GM21723 (cell line): ENCODE data around the gene PCED1B.

Experiments used
- ATAC-seq: cut with Tn5 transposase; IDR thresholded peaks from one replicate; pipeline ENCODE4 v1.9.1; 2021; ENCODE audit warnings: mild to moderate bottlenecking, moderate library complexity; ENCODE audit not compliant: unreplicated experiment

The PCED1B gene

GRCh38 chr12:47224563-47225133 lies 145.2 kb downstream of the PCED1B start:
- no peak for ATAC-seq

DNA sequence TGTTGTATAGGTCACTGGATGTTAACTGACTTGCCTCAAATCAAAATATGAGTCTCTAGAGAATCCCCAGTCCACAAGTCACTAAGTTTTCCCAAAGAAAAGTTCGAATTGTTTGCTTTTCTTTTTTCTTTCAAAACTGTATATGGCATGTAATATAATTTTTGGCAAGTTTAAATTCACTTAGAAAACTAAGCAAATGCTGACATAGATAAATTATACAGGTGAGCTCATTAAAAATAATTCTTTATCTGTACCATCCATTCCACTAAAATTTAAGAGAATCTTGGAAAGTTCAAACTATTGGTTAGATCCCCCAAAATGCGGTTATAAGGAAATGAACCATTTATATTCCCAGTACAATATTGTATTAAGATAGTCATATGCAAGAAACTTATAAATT lies 145.9 kb downstream of the PCED1B start:
- no peak for ATAC-seq

- no peak for ATAC-seq
These were observed 146.8 kb downstream of the PCED1B start for GRCh38 chr12:47226199-47226598.

- no peak for ATAC-seq
These were observed 149.4 kb downstream of the PCED1B start for GRCh38 chr12:47228802-47229201.

GRCh38 chr12:47231456-47231855 lies 152.0 kb downstream of the PCED1B start:
- no peak for ATAC-seq

GRCh38 chr12:47234576-47235141 lies 155.2 kb downstream of the PCED1B start:
- ATAC-seq: no peak

DNA sequence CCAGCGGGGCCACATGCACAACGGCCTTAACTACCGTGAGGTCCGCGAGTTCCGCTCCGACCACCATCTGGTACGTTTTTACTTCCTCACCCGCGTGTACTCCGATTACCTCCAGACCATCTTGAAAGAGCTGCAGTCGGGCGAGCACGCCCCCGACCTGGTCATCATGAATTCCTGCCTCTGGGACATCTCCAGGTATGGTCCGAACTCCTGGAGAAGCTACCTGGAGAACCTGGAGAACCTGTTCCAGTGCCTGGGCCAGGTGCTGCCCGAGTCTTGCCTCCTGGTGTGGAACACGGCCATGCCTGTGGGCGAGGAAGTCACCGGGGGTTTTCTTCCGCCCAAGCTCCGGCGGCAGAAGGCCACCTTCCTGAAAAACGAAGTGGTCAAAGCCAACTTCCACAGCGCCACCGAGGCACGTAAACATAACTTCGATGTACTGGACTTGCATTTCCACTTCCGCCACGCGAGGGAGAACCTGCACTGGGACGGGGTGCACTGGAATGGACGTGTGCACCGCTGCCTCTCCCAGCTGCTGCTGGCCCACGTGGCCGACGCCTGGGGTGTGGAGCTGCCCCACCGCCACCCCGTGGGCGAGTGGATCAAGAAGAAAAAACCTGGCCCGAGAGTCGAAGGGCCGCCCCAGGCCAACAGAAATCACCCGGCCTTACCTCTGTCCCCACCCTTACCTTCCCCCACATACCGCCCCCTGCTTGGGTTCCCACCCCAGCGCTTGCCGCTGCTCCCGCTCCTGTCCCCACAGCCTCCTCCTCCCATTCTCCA lies 156.0 kb downstream of the PCED1B start:
- ATAC-seq: no peak

DNA sequence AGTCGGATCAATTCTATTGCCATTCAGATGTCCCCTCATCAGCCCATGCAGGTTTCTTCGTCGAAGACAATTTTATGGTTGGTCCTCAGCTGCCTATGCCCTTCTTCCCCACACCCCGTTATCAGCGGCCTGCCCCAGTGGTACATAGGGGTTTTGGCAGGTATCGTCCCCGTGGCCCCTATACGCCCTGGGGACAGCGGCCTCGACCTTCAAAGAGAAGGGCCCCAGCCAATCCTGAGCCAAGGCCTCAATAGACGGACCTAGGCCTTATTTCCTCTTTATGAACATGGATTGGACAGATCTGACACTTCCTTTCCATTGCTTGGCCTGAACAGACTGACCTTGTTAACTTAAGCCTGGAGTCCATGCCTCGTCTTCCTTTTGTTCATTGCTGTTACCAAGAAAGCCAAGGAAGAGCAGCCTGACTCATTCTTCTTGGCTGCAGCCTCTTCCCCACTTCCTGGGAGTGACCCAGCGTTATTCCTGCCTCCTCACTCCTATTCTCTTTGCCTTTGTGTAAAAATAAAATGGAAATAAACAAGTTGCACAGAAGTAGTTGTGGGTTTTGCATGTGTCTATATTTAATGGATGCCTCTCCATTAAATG lies 156.8 kb downstream of the PCED1B start:
- no peak for ATAC-seq

- no peak for ATAC-seq
These were observed 158.4 kb downstream of the PCED1B start for GRCh38 chr12:47237751-47238211.

- ATAC-seq: no peak
These were observed 159.3 kb downstream of the PCED1B start for GRCh38 chr12:47238669-47239114.

DNA sequence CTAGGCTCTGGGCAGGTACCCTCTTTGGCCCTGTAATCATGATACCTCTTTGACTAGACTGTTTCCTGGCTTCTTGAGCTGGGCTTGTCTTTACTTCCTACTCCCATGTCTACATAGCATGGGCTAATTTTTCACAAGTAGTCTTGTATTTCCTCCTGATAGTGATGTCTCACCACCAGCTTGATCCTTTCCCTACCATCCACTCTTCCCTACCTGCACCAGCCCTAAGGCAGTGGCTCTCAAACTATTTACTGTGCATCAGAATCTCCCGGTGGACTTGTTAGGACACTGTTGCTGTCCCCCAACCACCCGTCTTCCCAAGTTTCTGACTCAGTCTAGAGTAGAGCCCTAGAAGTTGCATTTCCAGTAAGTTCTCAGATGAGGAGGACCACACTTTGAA lies 163.0 kb downstream of the PCED1B start:
- no peak for ATAC-seq

GRCh38 chr12:47244835-47245234 lies 165.4 kb downstream of the PCED1B start:
- ATAC-seq: no peak

- ATAC-seq: no peak
These were observed 166.2 kb downstream of the PCED1B start for GRCh38 chr12:47245623-47246022.

DNA sequence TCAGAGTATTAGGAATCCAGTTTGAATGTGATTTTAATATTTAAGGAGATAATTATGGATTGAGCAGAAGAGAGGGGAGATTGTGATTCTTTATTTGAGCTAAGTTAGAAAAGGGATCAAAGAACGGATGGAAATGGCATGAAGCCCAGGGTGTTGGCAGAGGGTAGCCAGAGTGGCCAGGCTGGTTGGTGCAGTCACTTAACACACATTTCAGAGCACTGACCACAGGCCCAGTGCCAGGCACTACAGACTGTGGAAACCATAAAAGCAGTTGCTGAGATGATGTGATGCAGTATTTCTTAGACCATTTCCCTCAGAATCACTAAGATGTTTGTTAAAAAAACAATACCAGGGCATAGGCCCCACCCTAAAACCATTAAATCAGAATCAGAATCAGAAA lies 168.0 kb downstream of the PCED1B start:
- ATAC-seq: no peak

DNA sequence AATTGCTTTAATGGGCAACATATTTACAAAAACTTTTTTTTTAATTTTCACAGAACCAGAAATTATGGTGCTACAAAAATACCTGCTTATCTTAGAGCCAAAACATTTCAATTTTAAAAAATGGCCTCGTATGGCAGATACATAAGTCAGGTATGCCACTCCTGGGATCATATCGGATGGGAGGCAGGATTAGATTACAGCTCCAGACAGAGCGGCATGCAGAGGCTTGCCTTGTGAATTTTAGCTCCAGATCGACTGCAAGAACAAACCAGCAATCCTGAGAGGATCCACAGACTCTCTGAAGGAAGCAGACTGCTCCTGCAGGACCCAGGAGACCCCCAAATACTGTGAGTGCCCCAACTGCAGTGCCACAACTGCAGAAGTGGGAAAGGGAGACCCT lies 169.7 kb downstream of the PCED1B start:
- no peak for ATAC-seq

GRCh38 chr12:47249719-47250357 lies 170.4 kb downstream of the PCED1B start:
- ATAC-seq: no peak

- ATAC-seq: no peak
These were observed 172.5 kb downstream of the PCED1B start for GRCh38 chr12:47251919-47252318.

DNA sequence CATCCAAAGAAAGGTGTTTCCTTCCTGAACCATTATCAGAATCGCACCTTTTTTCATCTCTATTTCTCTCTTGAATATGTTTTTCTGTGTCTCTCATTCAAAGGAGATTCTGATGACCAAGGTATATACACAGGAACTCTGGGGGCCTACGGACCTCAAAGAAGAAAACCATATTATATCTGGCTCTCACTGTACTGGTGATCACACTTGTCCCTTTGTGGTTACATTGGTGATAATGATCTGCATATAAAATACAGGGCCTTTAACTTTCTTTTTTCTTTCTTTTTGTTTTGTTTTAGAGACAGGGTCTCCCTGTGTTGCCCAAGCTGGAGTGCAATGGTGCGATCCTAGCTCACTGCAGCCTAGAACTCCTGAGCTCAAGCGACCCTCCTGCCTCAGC lies 185.5 kb downstream of the PCED1B start:
- no peak for ATAC-seq

- ATAC-seq: no peak
These were observed 186.0 kb downstream of the PCED1B start for GRCh38 chr12:47265391-47265790.

- no peak for ATAC-seq
These were observed 188.2 kb downstream of the PCED1B start for GRCh38 chr12:47267571-47267970.
